ENCODE data around the gene CKS1B. TPM values are rescaled to one million over a fixed set of nuclear protein-coding genes. Genes with fewer than 3 reads are reported as not detected.

CKS1B gene
- total and polyA plus RNA-seq, 9 of the 15 experiments (the other 6 are each of a cell fraction or from before 2014, with no cell fraction given): 215 to 1,103 (median 460) TPM

GRCh38 chr1:155001675-155002463 lies 27.4 kb downstream of the CKS1B start (continued):
- TF ChIP-seq SFPQ (IDR thresholded peaks at IDR 0.05; ENCODE audit: low read depth, low read length) (no peak), JUND (IDR thresholded peaks at IDR 0.05; ENCODE audit: borderline replicate concordance, low read depth, low read length) (peak; percentile 20; the same call in 1 of the 2 replicates), JUND (tag; IDR thresholded peaks at IDR 0.05; ENCODE audit: borderline replicate concordance, low read depth, low read length) (no peak; the same call in 2 of the 3 replicates), RBM15 (IDR thresholded peaks at IDR 0.05; ENCODE audit: insufficient read depth, low read length) (no peak), NR0B1 (IDR thresholded peaks at IDR 0.05; ENCODE audit: partially characterized antibody) (no peak), POLR2AphosphoS5 (IDR thresholded peaks at IDR 0.05; ENCODE audit: control insufficient read depth, insufficient read depth, low read depth, low read length) (no peak; the same call in 1 of the 2 replicates), KAT2B (IDR thresholded peaks at IDR 0.05; ENCODE audit: low read depth, low read length) (no peak), ESRRB (CRISPR knock-in tag; IDR thresholded peaks at IDR 0.05; ENCODE audit: borderline replicate concordance) (no peak), ZBTB5 (IDR thresholded peaks at IDR 0.05) (no peak), KLF10 (CRISPR knock-in tag; IDR thresholded peaks at IDR 0.05) (no peak), MTA3 (IDR thresholded peaks at IDR 0.05; ENCODE audit: borderline replicate concordance) (peak; percentile 78), RNF219 (CRISPR knock-in tag; IDR thresholded peaks at IDR 0.05) (no peak), ELK3 (CRISPR knock-in tag; IDR thresholded peaks at IDR 0.05) (no peak), ZNF77 (CRISPR knock-in tag; IDR thresholded peaks at IDR 0.05) (no peak), ZBTB26 (CRISPR knock-in tag; IDR thresholded peaks at IDR 0.05) (peak; percentile 95), TAF15 (IDR thresholded peaks at IDR 0.05; ENCODE audit: low read depth, low read length) (no peak), STAT5B (CRISPR knock-in tag; IDR thresholded peaks at IDR 0.05) (no peak)
